ENCODE data around the gene MARK3.

The MARK3 gene

DNA sequence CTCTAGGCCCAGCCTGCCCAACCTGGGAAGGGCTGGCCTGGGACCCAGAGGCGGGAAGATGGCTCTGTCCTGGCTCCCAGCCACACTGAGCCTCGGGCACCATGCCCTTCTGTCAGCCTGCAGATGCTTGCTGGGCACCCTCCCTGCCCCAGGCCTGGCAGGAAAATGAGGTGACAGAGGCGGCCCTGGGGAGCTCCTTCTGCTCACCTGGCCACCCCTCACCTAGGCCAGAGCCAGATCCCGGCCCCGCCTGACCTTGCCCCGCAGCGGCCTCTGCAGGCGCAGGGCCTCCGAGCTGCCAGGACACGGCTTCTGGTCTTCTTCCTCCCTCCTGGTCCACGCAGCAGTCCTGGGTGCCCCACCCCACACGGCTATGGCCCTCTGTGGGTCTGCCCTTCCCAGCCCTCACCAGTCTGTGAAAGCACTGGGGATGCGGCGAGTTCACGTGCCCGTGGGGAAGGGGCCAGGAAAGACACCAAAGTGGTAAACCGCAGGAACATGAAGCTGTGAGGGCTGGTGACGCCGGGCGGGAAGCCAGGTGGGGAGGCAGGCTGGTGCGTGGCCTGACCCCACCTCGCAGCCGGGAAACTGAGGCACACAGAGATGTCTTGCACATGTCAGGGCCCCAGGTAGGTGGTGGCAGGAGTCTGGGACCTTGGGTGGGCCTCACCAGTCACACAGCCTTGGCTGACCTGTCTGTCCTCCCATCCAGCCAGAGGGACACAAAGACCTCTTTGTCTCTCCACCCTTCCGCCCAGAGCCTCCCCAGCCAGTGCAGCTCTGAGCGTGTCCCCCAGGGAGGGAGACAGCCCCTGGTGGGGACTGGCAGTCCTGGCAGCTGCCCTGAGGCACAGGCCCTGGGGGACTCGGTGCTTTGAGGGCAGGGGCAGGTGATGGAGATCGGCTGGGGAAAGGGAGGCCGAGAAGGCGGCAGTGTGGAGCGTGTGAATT, 164.4 kb downstream of the MARK3 start:
- no peak for DNase-seq (ENCODE audit: low read depth)
- TF ChIP-seq, protein P1, sequence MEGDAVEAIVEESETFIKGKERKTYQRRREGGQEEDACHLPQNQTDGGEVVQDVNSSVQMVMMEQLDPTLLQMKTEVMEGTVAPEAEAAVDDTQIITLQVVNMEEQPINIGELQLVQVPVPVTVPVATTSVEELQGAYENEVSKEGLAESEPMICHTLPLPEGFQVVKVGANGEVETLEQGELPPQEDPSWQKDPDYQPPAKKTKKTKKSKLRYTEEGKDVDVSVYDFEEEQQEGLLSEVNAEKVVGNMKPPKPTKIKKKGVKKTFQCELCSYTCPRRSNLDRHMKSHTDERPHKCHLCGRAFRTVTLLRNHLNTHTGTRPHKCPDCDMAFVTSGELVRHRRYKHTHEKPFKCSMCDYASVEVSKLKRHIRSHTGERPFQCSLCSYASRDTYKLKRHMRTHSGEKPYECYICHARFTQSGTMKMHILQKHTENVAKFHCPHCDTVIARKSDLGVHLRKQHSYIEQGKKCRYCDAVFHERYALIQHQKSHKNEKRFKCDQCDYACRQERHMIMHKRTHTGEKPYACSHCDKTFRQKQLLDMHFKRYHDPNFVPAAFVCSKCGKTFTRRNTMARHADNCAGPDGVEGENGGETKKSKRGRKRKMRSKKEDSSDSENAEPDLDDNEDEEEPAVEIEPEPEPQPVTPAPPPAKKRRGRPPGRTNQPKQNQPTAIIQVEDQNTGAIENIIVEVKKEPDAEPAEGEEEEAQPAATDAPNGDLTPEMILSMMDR (conservative IDR thresholded peaks at IDR 0.05; ENCODE audit: low read depth, low read length) = no peak
- H3K4me3 ChIP-seq (ENCODE audit: low read length) = no peak overlapping the region

- no peak for DNase-seq (ENCODE audit: low read depth)
- TF ChIP-seq, protein P1 (conservative IDR thresholded peaks at IDR 0.05; ENCODE audit: low read depth, low read length) = no peak
- H3K4me3 ChIP-seq (ENCODE audit: low read length) = no peak overlapping the region
Measured at GRCh38 chr14:103550451-103551337, 165.5 kb downstream of the MARK3 start.

DNA sequence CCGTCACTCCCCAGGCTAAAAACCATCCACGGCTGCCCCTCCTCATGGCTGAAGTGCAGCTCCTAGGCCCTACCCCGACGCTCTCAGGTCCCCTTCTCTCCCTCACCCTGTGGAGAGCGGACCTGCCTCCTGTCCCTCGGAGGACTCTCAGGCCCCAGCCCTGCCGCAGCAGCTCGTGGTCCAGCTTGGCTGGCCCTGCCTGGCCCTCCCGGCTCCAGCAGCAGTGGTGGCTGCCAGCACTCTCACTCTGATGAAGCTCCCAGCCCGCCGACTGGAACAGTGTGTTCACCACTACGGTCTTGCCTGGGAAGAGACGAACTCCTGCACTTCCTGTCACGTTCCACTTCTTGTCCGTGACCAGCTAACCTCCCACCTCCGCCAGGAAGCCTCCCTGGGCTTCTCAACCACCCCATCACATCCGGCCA, 166.1 kb downstream of the MARK3 start:
- TF ChIP-seq, protein P1 (conservative IDR thresholded peaks at IDR 0.05; ENCODE audit: low read depth, low read length) = no peak
- no peak overlapping the region for H3K4me3 ChIP-seq (ENCODE audit: low read length)
- DNase-seq (ENCODE audit: low read depth) = no peak

- no peak for DNase-seq (ENCODE audit: low read depth)
- no peak overlapping the region for H3K4me3 ChIP-seq (ENCODE audit: low read length)
Measured at GRCh38 chr14:103552011-103552845, 167.0 kb downstream of the MARK3 start.

GRCh38 chr14:103552846-103553210, 167.6 kb downstream of the MARK3 start:
- no peak for DNase-seq (ENCODE audit: low read depth)
- H3K4me3 ChIP-seq (ENCODE audit: low read length) = no peak overlapping the region
- TF ChIP-seq, protein P1 (conservative IDR thresholded peaks at IDR 0.05; ENCODE audit: low read depth, low read length) = no peak

More at GRCh38 chr14:103552011-103552845, 167.0 kb downstream of the MARK3 start:
- TF ChIP-seq, protein P1 (conservative IDR thresholded peaks at IDR 0.05; ENCODE audit: low read depth, low read length) = no peak
